HL-60 (cell line): Measurements from ENCODE around the gene KIF15.

Source experiments
- POLR2AphosphoS5 ChIP-seq: IDR thresholded peaks from 2 replicates; pipeline ENCODE4 v1.6.1; 2012; ENCODE audit warnings: low read depth
- TF ChIP-seq, protein P1 (sequence below): IDR thresholded peaks from one replicate; pipeline ENCODE4 v1.5.1; 2011; ENCODE audit warnings: low read length, control low read depth, inconsistent platforms; ENCODE audit not compliant: insufficient read depth
- TF ChIP-seq, protein P2 (sequence below): IDR thresholded peaks from 2 replicates; pipeline ENCODE4 v1.6.1; 2012; ENCODE audit warnings: low read depth; ENCODE audit not compliant: insufficient replicate concordance

DNA sequence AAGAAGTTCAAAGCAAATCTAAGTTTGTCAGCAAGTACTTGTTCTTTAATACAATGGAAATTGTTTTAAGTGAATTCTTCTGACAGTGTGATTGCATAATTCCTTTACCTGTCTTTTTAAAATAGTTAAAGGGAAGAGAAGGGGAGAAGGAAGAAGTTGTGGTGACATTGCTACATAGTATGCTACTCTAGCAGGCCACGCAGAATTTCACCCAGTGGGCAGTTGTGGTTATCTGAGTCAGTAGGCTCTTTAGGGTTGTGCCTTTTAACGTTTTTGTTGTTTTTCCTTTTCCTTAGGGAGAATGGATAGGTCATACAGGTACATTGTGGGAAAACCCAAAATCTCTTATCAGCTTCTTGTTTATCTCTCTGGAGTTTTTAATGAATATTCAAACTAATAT lies 40.4 kb downstream of the KIF15 start:
- TF ChIP-seq, protein P1, sequence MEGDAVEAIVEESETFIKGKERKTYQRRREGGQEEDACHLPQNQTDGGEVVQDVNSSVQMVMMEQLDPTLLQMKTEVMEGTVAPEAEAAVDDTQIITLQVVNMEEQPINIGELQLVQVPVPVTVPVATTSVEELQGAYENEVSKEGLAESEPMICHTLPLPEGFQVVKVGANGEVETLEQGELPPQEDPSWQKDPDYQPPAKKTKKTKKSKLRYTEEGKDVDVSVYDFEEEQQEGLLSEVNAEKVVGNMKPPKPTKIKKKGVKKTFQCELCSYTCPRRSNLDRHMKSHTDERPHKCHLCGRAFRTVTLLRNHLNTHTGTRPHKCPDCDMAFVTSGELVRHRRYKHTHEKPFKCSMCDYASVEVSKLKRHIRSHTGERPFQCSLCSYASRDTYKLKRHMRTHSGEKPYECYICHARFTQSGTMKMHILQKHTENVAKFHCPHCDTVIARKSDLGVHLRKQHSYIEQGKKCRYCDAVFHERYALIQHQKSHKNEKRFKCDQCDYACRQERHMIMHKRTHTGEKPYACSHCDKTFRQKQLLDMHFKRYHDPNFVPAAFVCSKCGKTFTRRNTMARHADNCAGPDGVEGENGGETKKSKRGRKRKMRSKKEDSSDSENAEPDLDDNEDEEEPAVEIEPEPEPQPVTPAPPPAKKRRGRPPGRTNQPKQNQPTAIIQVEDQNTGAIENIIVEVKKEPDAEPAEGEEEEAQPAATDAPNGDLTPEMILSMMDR, result no peak
- TF ChIP-seq, protein P2, sequence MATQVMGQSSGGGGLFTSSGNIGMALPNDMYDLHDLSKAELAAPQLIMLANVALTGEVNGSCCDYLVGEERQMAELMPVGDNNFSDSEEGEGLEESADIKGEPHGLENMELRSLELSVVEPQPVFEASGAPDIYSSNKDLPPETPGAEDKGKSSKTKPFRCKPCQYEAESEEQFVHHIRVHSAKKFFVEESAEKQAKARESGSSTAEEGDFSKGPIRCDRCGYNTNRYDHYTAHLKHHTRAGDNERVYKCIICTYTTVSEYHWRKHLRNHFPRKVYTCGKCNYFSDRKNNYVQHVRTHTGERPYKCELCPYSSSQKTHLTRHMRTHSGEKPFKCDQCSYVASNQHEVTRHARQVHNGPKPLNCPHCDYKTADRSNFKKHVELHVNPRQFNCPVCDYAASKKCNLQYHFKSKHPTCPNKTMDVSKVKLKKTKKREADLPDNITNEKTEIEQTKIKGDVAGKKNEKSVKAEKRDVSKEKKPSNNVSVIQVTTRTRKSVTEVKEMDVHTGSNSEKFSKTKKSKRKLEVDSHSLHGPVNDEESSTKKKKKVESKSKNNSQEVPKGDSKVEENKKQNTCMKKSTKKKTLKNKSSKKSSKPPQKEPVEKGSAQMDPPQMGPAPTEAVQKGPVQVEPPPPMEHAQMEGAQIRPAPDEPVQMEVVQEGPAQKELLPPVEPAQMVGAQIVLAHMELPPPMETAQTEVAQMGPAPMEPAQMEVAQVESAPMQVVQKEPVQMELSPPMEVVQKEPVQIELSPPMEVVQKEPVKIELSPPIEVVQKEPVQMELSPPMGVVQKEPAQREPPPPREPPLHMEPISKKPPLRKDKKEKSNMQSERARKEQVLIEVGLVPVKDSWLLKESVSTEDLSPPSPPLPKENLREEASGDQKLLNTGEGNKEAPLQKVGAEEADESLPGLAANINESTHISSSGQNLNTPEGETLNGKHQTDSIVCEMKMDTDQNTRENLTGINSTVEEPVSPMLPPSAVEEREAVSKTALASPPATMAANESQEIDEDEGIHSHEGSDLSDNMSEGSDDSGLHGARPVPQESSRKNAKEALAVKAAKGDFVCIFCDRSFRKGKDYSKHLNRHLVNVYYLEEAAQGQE, result no peak
- no peak for TF ChIP-seq POLR2AphosphoS5
